K562 (cell line): ENCODE data around the gene ANKS3. TPM values are rescaled to one million over a fixed set of nuclear protein-coding genes. Genes with fewer than 3 reads are reported as not detected.

ENCODE experiments used
- FUS ChIP-seq: fragments of 200-400 bp; formaldehyde crosslinking; optimal IDR thresholded peaks from 2 replicates; pipeline ENCODE3; 2017; ENCODE audit warnings: low read depth, low read length
- HNRNPLL ChIP-seq: fragments of 200-400 bp; formaldehyde crosslinking; IDR thresholded peaks from 2 replicates; pipeline ENCODE4 v1.6.1; 2017; ENCODE audit warnings: low read length, low read depth, mild to moderate bottlenecking; ENCODE audit not compliant: poor library complexity, severe bottlenecking
- MYNN ChIP-seq, 2 experiments: sonication (generic); formaldehyde crosslinking in 1 of 2; IDR thresholded peaks; 2 replicates each; pipeline versions ENCODE4 v1.5.0 to v1.6.1; 2016 to 2020; ENCODE audit warnings: antibody characterized with exemption in 1 of 2, missing genetic modification reagents in 1 of 2
- NR2F6 ChIP-seq: fragments of 450-650 bp; formaldehyde crosslinking; IDR thresholded peaks from 2 replicates; pipeline ENCODE4 v1.4.0; 2020; ENCODE audit warnings: mild to moderate bottlenecking
- POLR3G ChIP-seq: IDR thresholded peaks from 2 replicates; pipeline ENCODE4 v1.6.1; 2011; ENCODE audit not compliant: insufficient read length, insufficient replicate concordance; ENCODE audit errors: extremely low read depth
- POU5F1 ChIP-seq: fragments of 150-350 bp; IDR thresholded peaks from 2 replicates; pipeline ENCODE4 v1.6.1; 2014; ENCODE audit warnings: borderline replicate concordance, low read length, low read depth, mild to moderate bottlenecking; ENCODE audit not compliant: partially characterized antibody
- RAD51 ChIP-seq: fragments of 450-650 bp; IDR thresholded peaks from 2 replicates; pipeline ENCODE4 v1.7.1; 2016; ENCODE audit warnings: low read depth, mild to moderate bottlenecking, borderline replicate concordance
- SMARCC2 ChIP-seq: fragments of 450-650 bp; IDR thresholded peaks from 2 replicates; pipeline ENCODE4 v1.6.1; 2017; ENCODE audit warnings: antibody characterized with exemption, moderate library complexity, mild to moderate bottlenecking, low read depth
- TAF15 ChIP-seq: fragments of 200-400 bp; formaldehyde crosslinking; IDR thresholded peaks from 2 replicates; pipeline ENCODE4 v1.6.1; 2017; ENCODE audit warnings: mild to moderate bottlenecking, low read depth, low read length, moderate library complexity
- TBP ChIP-seq: optimal IDR thresholded peaks from 2 replicates; pipeline ENCODE3; 2011; ENCODE audit warnings: low read depth, low read length, improper control_type of control experiment
- TEAD2 ChIP-seq: fragments of 450-650 bp; IDR thresholded peaks from 2 replicates; pipeline ENCODE4 v1.6.1; 2016; ENCODE audit warnings: missing genetic modification characterization, control low read depth, missing compliant biosample characterization
- ZBTB7A ChIP-seq: IDR thresholded peaks from 2 replicates; pipeline ENCODE4 v1.6.1; 2011; ENCODE audit warnings: low read depth, mild to moderate bottlenecking, low read length, moderate library complexity, borderline replicate concordance; ENCODE audit not compliant: control insufficient read depth
- ZC3H4 ChIP-seq: sonication (generic); formaldehyde crosslinking; IDR thresholded peaks from 2 replicates; pipeline ENCODE4 v1.9.0; 2021; ENCODE audit warnings: missing genetic modification reagents, borderline replicate concordance
- ZNF212 ChIP-seq: fragments of 450-650 bp; formaldehyde crosslinking; IDR thresholded peaks from 2 replicates; pipeline ENCODE4 v1.4.0; 2020; ENCODE audit warnings: mild to moderate bottlenecking
- ZNF408 ChIP-seq: fragments of 250-450 bp; sonication (Bioruptor Pico); IDR thresholded peaks from 2 replicates; pipeline ENCODE4 v1.4.0; 2020; ENCODE audit warnings: low read depth, mild to moderate bottlenecking, moderate library complexity
- ZNF436 ChIP-seq: fragments of 250-450, 450-650 bp; sonication (Bioruptor Pico); formaldehyde crosslinking; IDR thresholded peaks from 2 replicates; pipeline ENCODE4 v1.7.0; 2020; ENCODE audit warnings: mild to moderate bottlenecking
- ZNF518B ChIP-seq: fragments of 250-450 bp; sonication (Bioruptor Pico); IDR thresholded peaks from 2 replicates; pipeline ENCODE4 v1.5.0; 2021; ENCODE audit warnings: mild to moderate bottlenecking, moderate library complexity
- ZNF551 ChIP-seq: fragments of 250-450 bp; sonication (Bioruptor Pico); IDR thresholded peaks from 2 replicates; pipeline ENCODE4 v1.5.0; 2021; ENCODE audit warnings: mild to moderate bottlenecking, moderate library complexity
- ZNF764 ChIP-seq: fragments of 250-450 bp; sonication (Bioruptor Pico); IDR thresholded peaks from 2 replicates; pipeline ENCODE4 v1.4.0; 2020; ENCODE audit warnings: low read depth, mild to moderate bottlenecking, moderate library complexity
- polyA plus RNA-seq, 8 experiments: library from polyadenylated mRNA; depleted of rRNA in 4 of 8; stranded (reverse) in 5 of 8; unstranded in 3 of 8; fragments of >200 nt; fragmentation: Nextera tagmentation in 2 of 8; fragmentation: Illumina TruSeq in 1 of 8; extraction: Ambion mirVana in 2 of 8; extraction: Trizol in 1 of 8; gene quantifications; 2 replicates each; pipeline versions ENCODE4 v1.2.1 to v1.2.3, GENCODE V29; 2011 to 2014; ENCODE audit warnings: inconsistent platforms in 1 of 8, missing spikeins in 1 of 8
- total RNA-seq, 7 experiments: library from RNA; depleted of rRNA in 6 of 7; stranded (reverse); fragments of >200 nt in 6 of 7; fragmentation: Illumina TruSeq in 2 of 7; extraction: Trizol in 2 of 7; gene quantifications; 2 replicates each; pipeline versions ENCODE4 v1.2.1 to v1.2.3, GENCODE V29; 2011 to 2021; ENCODE audit warnings: low replicate concordance in 1 of 7
- TF ChIP-seq, protein P1 (sequence below): sonication (generic); formaldehyde crosslinking; IDR thresholded peaks from 2 replicates; pipeline ENCODE4 v1.8.1; 2023; ENCODE audit warnings: missing genetic modification reagents, mild to moderate bottlenecking, borderline replicate concordance

The ANKS3 gene
- total and polyA plus RNA-seq, 9 of the 15 experiments (the other 6 are each of a cell fraction or from before 2014, with no cell fraction given): 0.43 to 25.7 (median 14.8) TPM

DNA sequence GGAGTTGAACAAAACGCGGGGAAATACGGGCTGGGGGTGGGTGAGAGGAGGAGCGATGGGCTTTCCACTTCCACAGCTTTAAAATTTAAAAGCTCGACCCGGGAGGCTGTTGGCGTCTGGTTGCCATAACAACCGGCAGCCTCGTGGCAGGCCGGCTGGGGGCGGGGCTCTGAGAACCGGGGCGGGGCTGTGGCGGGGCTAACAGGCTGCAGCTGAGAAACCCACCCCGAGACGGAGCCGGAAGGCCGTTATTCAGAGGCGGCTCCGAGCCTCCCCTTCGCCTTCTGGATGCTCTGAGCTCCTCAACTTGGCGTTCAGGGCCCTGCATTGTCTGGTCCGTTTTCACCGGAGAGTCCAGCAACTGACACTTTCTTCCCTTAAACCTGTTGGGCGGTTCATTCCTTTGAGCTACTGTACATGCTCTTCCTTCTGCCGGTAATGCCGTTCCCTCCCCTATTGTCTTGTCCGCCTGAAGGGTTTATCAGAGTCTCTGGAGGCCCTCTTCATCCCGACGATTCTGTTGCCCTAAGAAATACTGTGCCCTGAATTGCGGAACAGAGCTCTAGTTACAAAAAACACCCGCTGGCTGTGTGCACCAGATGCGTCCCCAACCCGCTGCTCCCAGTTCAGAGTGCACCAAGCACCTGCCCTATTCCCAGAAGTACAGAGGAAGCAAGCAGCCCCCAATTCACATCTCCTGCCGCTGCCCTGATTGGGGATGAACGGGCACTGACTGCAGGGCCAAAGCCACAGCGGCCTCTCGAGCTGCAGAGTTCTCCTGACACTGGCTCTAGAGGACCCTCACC, 862 bp upstream of the ANKS3 start (continued):
- TF ChIP-seq ZC3H4 (CRISPR knock-in tag) (no peak), ZBTB7A (peak; percentile 72; the same call in 1 of the 2 replicates), FUS (no peak), TAF15 (no peak), HNRNPLL (no peak), TBP (no peak), ZNF551 (CRISPR knock-in tag) (no peak), ZNF212 (CRISPR knock-in tag) (no peak), ZNF518B (CRISPR knock-in tag) (no peak), ZNF764 (CRISPR knock-in tag) (no peak), ZNF408 (CRISPR knock-in tag) (no peak), POLR3G (no peak), SMARCC2 (no peak), TEAD2 (no peak), POU5F1 (no peak), ZNF436 (CRISPR knock-in tag) (no peak), NR2F6 (no peak), RAD51 (no peak), MYNN (IDR thresholded peaks at IDR 0.05) (no peak), MYNN (CRISPR knock-in tag; IDR thresholded peaks at IDR 0.05) (no peak)
- TF ChIP-seq, protein P1, sequence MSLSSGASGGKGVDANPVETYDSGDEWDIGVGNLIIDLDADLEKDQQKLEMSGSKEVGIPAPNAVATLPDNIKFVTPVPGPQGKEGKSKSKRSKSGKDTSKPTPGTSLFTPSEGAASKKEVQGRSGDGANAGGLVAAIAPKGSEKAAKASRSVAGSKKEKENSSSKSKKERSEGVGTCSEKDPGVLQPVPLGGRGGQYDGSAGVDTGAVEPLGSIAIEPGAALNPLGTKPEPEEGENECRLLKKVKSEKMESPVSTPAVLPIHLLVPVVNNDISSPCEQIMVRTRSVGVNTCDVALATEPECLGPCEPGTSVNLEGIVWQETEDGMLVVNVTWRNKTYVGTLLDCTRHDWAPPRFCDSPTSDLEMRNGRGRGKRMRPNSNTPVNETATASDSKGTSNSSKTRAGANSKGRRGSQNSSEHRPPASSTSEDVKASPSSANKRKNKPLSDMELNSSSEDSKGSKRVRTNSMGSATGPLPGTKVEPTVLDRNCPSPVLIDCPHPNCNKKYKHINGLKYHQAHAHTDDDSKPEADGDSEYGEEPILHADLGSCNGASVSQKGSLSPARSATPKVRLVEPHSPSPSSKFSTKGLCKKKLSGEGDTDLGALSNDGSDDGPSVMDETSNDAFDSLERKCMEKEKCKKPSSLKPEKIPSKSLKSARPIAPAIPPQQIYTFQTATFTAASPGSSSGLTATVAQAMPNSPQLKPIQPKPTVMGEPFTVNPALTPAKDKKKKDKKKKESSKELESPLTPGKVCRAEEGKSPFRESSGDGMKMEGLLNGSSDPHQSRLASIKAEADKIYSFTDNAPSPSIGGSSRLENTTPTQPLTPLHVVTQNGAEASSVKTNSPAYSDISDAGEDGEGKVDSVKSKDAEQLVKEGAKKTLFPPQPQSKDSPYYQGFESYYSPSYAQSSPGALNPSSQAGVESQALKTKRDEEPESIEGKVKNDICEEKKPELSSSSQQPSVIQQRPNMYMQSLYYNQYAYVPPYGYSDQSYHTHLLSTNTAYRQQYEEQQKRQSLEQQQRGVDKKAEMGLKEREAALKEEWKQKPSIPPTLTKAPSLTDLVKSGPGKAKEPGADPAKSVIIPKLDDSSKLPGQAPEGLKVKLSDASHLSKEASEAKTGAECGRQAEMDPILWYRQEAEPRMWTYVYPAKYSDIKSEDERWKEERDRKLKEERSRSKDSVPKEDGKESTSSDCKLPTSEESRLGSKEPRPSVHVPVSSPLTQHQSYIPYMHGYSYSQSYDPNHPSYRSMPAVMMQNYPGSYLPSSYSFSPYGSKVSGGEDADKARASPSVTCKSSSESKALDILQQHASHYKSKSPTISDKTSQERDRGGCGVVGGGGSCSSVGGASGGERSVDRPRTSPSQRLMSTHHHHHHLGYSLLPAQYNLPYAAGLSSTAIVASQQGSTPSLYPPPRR (CRISPR knock-in tag): no peak
